Measurements from ENCODE around the gene VPS35. TPM values are rescaled to one million over a fixed set of nuclear protein-coding genes. Genes with fewer than 3 reads are reported as not detected.

The VPS35 gene
- total RNA-seq = 69.3 and 113 TPM in 2 replicates
- polyA plus RNA-seq (2012) = 37.8 TPM

DNA sequence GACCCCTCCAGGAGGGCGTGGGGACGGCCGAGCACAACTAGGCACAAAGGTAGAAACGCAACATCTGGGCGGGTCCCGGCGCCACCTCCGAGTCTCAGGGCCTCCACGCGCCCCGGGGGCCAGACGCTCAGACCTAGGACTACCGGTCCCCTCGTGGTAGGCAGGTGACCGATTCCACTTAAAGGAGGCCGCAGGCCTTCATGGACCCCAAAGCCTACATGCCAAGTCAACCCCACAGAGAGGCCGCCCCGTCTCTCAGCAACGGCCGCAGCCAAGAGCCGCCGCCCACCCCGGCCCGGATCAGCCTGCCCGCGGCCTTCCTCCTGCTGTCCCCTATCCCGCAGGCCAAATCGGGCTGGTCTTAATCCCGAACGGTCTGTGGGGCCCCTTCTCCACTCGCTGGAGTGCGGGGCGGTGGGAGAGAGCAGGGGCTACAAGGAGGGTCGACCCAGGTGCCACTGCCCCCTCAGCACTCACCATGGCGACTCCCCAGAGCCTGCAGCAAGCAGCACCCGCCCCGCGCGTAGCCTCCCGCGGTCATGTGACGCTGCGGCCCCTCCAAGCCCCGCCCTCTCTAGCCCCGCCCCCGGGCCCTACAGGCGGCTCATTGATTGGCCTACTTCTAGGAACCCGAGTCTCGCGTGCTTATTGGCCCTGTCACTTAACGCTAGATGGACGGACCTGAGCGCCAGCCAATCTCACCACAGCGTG, at the start of gene VPS35:
Gene VPS35, minus strand, starts transcription at position 525 of the 711 bp plus-strand sequence. Its CDS starts 45 bp downstream, at position 480.
- DNase-seq (ENCODE audit: low read depth) = peak; percentile 99

DNA sequence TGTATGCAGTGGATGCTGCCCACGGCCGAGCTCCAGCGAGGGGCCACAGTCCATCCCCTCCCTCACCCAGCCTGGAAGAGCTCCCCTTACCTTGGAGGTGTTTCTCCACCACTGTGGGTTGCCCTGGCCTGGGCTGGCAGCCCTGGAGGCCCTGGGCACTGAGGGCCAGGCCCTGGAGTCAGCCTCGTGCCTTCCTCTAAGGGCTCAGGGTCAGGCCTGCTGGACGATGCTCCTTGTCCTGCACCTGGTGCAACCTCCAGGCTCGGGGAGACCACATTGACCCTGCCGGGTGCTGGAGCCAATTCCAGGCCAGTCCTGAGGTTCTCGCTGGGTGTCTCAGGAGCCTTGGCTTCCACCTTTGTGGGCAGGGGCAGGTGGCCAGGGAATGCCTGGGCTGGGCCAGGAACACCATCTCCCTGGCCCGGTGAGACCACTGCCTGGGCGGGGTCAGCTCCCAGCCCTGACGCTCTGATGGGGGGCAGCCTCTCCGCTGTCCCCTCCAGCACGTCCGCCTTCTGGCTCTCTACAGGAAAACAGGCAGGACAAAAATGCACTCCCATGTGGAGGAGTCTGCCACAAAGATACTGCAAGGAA, 48.7 kb upstream of the VPS35 start:
- DNase-seq (ENCODE audit: low read depth) = no peak

DNA sequence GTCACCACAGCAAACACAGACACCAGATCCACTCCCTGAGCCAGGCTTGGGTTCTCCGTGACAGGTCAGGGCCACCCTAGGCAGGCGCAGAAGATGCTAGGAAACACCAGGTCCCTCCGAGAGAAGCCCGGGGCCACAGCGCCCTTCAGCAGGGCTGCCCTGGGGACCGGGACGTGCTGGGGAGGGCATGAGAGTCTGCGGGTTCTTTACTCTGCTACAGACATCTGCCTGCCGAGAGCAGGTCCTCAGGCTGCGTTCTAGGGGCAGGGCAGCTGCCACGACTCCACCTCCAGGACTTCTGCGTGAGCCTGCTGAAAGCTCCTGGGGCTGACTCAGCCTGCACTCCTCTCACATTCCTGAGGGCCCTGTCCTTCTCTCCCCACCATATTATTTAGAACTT, 47.7 kb upstream of the VPS35 start:
- no peak for DNase-seq (ENCODE audit: low read depth)

DNA sequence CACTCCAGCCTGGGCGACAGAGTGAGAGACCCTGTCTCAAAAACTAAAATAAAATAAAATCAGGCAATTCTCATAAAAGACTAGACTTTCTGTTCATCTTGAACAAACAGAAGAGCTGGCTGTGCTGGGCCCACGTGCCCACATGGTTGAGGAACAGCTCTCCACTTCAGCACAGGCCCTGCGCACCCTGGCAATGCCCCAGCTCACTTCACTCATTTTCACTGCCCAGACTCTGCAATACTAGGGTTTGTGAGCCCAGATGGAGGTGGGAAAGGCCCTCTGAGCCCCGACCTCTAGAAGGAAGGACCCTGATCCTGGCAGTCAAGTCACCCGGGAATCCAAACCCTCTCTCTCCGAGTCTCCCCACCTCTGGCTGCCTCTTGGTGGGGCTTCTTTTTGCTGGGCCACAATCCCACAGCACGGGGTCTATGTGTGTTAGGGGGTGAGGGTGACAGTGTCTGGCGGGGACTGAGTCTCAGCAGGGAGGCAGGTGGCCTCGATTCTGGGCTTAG, 44.4 kb upstream of the VPS35 start:
- no peak for DNase-seq (ENCODE audit: low read depth)

DNA sequence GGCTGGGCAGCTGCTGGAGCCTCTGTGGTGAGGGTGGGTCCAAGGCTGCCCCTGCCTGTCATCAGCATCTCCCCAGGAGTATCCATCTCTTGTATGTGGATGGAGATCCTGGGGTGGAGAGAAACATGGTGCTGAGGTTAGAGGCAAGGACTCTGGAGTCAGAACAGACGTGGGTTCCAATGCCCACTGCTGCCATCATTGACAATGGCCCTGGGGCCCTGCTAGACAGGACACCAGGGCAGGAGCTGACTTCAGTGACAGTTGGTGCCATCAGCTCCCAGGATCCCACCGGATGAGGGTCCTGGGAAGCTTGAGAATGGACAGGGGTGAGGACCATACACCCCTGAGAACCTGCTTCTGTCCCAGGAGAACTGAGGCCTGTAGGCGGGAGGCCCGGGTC, 43.6 kb upstream of the VPS35 start:
- DNase-seq (ENCODE audit: low read depth) = no peak

DNA sequence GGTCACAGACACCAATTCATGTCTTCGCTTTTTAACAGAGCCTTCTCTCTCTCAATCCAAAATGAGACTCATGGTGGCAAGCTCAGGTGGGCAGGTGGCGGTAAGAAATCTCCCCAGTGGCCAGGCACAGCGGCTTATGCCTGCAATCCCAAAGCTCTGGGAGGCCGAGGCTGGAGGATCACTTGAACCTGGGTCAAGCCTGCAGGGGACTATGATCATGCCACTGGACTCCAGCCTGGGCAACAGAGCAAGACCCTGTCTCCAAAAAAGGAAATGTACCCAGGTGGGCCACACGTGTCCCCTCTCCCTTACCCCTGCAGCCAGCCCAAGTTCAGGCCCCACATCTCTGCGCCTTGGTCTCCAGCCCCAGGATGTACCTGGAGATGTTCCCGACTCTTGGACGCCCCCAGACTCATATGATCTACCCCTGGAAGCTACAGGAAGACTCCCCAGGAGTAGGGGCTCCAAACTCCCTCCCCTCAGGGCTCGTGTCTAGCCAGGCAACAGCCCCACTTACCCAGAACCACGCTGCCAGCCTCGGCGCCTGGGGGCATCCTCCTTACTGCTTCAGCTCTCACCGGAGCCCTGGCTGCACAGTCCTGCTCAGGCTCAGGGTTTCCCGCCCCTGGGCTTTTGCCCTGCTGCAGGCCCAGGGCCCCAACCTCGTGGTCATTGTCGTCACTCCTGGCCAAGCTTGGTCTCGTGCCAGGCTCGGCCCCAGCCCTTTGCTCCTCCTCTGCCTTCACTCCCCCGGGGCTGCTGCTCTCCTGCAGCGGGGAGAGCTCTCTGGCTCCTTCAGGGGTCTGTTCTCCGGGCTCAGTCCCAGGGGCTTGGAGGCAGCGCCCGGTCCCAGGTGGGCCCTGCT, 42.9 kb upstream of the VPS35 start:
- no peak for DNase-seq (ENCODE audit: low read depth)

DNA sequence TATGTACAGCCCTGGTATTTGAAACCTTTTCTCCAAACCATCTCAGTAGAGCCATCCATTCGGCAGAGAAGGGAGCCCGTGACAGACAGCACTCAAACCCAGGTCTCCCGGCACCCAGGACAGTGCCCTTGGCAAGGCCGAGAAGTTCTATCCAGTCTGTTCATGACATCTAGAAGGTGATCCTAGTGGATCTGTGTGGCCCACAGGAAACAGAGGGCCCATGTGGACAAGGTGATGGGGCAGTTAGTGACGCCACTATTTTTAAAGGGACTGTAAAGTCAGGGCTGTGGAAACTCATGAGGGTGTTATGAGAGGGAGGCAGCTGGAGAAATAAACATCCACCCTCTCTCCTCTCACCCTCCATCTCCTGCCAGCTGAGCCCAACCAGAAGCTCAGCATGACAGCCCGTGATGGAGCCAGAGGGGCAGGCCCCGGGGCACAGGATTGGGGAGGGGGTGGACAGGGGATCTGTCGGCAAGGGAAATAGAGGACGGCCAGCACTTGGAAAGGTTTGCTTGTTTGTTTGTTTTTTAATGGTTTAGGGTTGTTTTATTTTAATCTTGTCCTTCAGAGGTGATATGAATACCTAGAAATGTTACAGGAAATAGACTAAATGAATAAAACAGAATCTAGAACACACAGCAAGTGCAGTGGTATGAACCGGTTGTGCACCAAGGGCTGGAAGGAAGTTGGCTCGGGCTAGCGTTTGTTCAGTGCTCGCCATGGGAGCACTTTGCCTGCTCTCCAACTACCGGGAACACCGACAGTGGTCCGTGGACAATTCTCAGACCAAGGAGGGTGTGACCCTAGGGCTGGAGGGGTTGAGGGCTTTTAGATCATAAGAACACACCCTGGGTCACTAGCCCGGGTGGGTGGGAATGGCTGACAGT, 42.1 kb upstream of the VPS35 start:
- DNase-seq (ENCODE audit: low read depth) = no peak

DNA sequence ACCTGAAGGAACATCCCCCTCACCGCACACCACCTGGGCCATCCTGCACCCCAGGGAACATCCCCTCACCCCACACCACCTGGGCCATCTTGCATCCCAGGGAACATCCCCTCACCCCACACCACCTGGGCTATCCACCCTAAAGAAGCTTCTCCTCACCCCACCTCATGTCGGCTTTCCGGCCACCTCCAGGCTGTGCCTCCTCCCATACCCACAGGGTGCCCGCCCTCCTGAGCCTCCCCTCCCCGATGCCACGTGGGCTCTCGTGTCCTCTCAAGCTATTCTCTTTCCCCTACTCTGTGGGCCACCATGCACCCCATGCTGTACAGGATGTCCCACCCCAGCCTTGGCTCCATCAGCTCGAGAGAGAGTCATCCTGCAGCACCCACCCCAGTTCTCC, 41.1 kb upstream of the VPS35 start:
- DNase-seq (ENCODE audit: low read depth) = no peak

DNA sequence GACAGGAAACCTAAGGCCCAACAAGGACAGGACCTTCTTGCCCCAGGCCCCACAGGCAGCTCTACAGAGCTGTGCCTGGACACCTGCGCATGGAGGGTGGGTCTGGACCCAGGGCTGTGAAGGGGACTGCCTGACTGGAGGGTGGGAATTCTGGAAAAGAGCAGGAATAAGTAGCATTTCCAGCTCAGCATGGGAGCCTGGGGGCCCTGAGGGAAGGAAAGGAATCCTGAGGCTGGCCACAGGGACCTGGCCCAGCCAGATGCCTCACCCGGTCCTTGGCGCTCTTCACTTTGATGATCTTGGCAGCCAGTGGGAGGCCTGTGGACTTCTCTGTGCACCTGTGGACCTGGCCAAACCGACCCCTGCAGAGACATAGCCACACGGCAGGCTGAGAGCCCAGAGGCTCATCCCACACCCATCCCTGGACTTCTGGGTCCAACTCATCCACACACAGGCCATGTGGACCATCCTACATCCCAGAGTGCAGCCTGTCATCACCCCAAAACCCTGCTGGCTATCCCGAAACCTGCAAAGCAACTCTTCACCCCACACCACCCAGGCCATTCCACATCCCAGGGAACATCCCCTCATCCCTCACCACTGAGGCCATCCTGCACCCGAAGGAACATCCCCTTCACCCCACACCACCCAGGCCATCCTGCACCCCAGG, 40.5 kb upstream of the VPS35 start:
- no peak for DNase-seq (ENCODE audit: low read depth)

DNA sequence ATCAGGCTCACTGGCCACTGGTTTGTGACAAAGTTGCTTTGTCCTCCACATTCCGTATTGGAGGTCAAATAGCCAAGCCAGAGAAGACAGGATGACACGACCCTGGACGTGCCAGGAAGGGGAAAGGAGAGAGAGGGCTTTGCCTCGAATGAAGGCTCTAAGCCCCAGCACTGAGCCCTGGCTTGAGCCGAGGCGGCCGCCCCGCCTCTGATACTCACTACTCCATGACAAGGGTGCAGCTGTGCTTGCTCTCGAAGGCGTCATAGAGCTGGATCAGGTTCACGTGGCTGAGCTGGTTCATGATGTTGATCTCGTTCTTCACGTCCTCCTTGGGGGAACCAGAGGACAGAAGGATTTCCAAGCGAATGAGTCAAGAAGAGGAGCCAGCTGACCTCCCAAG, 39.8 kb upstream of the VPS35 start:
- DNase-seq (ENCODE audit: low read depth) = no peak

DNA sequence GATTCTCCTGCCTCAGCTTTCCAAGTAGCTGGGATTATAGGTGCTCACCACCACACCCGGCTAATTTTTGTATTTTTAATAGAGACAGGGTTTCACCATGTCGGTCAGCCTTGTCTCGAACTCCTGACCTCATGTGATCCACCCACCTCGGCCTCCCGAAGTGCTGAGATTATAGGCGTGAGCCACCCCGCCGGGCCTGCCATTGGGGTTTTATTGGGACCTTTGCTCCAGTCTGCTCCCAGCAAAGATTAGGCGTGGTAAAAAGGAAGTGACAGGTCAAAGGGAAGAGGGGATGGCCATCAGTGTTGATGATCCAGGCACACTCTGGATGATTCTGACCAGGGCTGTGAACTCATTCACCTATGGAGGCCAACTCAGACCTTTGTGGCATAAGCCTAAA, 38.7 kb upstream of the VPS35 start:
- DNase-seq (ENCODE audit: low read depth) = no peak

DNA sequence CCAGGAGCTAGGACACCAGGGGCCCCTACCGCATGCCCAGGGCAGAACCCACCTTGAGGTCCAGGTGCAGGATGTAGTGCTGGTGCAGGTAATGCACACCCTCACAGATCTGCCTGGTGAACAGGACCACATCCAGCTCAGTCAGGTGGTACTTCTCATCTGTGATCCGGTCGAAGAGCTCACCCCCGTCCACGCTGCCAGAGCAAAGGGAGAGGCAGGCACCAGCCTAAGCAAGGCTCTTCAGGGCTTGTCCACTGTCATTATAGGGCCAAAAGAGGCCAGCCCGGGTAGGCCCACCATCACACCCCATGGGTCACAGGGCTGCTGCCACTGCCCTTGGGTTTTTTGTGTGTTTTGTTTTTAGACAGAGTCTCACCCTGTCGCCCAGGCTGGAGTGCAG, 38.2 kb upstream of the VPS35 start:
- DNase-seq (ENCODE audit: low read depth) = no peak

DNA sequence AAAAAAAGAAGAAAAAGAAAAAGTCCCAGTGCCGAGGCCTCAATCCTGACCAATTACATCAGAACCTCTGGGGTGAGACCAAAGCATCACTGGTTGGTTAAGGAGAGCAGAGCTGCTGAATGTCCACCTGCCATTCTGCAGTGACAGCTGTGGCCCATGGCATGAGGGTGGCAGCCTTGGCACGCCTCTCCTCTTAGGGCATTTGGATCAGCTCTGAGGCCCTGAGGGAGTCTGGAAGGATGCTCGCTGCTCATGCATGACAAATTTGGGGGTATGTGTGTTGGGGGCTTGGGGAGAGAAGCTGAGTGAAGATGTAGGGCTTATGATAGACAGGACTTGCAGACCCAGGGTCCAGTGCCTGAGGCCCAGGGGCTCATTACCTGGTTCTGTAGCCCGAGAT, 32.9 kb upstream of the VPS35 start:
- DNase-seq (ENCODE audit: low read depth) = peak; percentile 79

DNA sequence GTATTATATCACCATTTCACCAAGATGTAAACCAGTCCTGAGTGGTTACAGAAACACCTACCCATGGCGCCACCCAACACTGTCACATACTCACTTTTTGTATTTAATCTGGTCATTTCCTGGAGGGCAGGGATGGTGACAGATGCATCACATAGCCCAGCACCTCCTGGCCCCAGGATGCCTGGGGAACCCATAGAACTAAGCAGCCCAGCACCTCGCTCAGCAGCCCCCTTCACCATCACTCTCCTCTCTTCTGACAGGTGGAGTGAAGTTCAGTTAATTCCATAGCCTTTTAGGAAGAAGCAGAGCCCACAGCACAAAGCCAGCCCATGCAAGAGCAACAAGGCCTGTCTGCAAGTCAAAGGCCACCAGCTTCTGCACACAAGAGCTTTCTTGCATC, 31.6 kb upstream of the VPS35 start:
- DNase-seq (ENCODE audit: low read depth) = no peak

DNA sequence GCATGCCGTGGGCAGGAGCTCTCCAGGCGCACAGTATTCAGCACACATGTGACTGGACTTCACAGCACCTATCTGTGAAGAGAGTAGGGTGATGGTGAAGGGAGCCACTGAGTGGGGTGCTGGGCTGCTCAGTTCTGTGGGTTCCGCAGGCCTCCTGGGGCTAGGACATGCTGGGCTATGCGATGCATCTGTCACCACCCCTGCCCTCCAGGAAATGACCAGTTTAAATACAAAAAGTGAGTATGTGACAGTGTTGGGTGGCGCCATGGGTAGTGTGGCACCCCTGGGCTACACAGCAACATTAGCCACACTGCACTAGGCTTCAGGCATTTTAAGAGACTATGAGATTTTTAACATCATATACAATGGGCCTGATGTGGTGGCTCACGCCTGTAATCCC, 30.6 kb upstream of the VPS35 start:
- no peak for DNase-seq (ENCODE audit: low read depth)

DNA sequence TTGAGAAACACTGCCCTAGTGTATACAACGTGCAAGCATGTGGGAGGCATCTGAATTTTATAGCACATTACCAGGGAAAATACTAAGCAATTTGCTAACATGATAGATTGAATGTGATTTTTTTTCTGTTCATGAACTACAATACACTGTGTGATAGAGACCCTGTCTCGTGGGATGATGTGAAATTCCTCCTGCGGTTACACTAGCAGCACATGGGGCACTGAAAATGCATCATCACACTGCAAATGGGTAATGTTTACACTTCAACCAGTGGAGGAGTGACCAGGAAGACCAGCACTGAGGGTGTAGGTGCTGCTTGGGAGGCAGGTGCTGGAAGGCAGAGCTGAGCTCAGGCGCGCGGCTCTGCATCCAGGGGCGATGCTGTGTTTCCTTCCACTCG, 29.2 kb upstream of the VPS35 start:
- DNase-seq (ENCODE audit: low read depth) = no peak

DNA sequence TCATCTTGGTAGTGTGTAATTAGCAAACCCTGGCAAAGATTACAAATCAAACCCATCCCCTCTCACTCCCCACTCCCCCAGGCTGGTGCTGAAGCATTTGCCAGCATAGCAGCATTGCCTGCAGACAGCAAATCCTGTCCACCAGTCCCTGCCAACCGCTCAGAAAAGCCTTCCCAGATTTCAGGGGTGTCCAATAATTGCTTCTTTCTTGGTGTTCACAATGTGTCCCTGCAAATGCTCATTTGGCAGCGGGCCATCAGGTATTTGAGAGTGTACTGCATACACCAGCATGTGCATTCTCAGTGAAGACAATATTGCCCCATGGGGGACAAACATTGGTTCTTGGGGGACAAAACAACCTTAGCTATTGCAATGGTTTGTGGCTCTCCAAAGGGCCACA, 28.7 kb upstream of the VPS35 start:
- no peak for DNase-seq (ENCODE audit: low read depth)

DNA sequence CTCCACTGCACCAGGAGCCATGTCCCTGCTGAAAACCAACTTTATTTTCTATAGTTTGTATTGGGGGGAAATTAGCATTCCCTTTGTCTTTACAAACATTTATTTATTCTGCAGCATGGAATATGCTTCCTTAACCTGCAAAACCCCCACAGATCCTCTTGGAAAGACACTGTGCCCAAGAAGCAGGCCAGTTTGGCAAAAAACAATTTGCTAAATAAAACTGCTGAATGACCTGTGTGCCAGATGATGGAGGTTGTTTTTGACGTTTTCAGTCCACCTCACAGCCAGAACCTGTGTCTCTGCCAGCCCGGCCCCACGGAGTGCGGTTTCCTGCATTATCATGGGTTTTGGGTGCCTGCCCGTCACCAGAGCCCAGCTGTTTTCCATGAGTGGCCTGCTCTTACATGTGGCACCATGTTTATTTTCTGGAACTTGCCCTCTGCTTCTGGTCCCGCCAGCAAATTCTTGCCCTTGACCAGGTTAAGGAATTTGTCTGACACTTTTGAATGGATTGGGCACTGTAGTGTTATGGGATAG, 26.9 kb upstream of the VPS35 start:
- peak; percentile 81 for DNase-seq (ENCODE audit: low read depth)

DNA sequence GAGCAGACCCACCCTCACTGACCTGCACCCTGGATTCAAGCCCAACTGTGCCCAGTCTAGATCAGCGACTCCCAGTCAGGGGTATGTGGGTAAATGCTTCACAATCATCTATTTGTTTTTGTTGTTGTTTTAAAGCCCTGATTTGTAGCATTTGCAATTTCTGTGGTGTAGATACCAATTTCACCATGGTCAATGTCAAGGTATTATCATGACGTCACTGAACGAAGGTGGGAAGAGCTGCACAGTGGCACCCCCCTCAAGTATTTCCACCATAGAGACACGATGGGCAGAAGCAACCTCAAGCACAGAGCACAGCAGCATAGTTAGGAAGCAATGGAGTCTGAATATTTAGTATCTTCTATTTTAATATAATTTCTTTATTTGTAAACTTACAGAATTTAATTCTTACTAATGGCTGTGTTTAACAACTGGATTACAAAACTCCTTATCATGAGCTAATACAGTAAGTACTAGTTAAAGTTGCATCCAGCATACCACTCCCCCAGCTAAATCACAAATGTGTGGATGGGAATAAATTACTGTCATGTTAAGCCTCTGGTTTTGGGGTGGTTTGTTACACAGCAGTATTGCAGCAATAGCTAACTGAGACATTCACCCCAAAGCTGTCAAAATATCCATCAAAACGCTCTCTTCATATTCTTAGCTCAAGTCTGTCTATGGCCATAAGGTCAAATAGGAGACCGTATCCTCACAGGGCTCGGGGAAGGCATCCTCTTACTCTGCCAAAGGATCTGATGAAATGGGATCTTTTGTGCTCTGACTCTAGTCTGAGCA, 26.0 kb upstream of the VPS35 start:
- DNase-seq (ENCODE audit: low read depth) = no peak
